Measurements from ENCODE around the gene CCNK. TPM values are rescaled to one million over a fixed set of nuclear protein-coding genes. Genes with fewer than 3 reads are reported as not detected.

Gene CCNK
- total RNA-seq, 1 donor from 2014 or later, result 66.2 TPM

GRCh38 chr14:99514552-99515300, 33.5 kb downstream of the CCNK start:
- TF ChIP-seq, protein P1, sequence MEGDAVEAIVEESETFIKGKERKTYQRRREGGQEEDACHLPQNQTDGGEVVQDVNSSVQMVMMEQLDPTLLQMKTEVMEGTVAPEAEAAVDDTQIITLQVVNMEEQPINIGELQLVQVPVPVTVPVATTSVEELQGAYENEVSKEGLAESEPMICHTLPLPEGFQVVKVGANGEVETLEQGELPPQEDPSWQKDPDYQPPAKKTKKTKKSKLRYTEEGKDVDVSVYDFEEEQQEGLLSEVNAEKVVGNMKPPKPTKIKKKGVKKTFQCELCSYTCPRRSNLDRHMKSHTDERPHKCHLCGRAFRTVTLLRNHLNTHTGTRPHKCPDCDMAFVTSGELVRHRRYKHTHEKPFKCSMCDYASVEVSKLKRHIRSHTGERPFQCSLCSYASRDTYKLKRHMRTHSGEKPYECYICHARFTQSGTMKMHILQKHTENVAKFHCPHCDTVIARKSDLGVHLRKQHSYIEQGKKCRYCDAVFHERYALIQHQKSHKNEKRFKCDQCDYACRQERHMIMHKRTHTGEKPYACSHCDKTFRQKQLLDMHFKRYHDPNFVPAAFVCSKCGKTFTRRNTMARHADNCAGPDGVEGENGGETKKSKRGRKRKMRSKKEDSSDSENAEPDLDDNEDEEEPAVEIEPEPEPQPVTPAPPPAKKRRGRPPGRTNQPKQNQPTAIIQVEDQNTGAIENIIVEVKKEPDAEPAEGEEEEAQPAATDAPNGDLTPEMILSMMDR (conservative IDR thresholded peaks at IDR 0.05), result no peak
- Mint-ChIP-seq H3K27ac (no peak overlapping the region), H3K36me3 (no peaks in the 10 kb centered on the region), H3K4me3 (no peak overlapping the region), H3K9me3 (no peaks in the 10 kb centered on the region), H3K27me3 (no peaks in the 10 kb centered on the region), H3K4me1 (ENCODE audit: unreplicated experiment) (peaks cover 10% of the 10 kb centered on the region)
- DNase-seq (ENCODE audit: extremely low spot score, unreplicated experiment), result no peak

DNA sequence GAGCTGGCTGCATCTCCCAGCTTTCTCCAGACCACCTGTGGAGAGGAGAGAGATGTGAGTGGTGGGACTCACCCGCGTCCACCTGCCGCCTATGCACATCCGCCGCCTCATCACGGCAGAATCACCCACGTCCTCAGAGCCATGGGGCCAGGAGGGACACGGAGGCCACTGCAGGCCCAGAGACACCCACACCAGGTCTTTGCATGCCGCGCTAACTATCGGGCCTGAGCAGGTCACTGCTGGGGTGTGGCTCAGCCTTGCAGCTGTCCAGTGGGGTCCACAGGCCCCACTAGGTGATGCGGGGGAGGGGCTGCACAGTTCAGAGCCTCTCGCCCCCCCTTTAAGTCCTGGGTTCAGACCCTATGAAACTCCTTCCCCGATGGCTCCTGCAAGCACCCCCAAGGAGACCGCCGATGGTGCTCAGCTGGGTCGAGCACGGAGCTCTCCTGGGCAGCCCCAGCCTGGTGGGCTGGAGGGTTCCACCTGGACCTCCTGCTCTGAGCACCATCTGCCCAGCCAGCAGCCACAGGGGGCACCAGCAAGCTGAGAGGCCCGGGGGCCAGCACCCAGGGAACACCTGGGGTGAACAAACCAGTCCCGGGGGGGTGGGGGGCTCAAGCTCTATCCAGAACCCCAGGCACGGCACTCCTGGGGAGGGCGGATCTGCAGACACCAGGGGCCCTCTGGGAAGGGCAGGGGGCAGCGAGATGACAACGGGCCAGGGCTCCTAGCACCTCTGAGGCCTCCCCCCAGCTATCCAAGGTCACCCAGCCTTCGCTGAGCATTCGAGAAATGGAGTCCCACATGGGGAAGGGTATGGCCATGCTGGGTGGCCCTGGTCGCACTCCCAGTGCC, 34.3 kb downstream of the CCNK start:
- H3K36me3 Mint-ChIP-seq, result no peaks in the 10 kb centered on the region
- no peak overlapping the region for H3K27ac Mint-ChIP-seq
- no peak overlapping the region for H3K4me3 Mint-ChIP-seq
- H3K9me3 Mint-ChIP-seq, result no peaks in the 10 kb centered on the region
- DNase-seq (ENCODE audit: extremely low spot score, unreplicated experiment), result no peak
- TF ChIP-seq, protein P1 (conservative IDR thresholded peaks at IDR 0.05), result no peak
- peaks cover 10% of the 10 kb centered on the region for H3K4me1 Mint-ChIP-seq (ENCODE audit: unreplicated experiment)
- no peaks in the 10 kb centered on the region for H3K27me3 Mint-ChIP-seq

GRCh38 chr14:99516156-99516870, 35.1 kb downstream of the CCNK start:
- no peak overlapping the region for H3K27ac Mint-ChIP-seq
- H3K9me3 Mint-ChIP-seq, result no peaks in the 10 kb centered on the region
- no peaks in the 10 kb centered on the region for H3K27me3 Mint-ChIP-seq
- H3K4me1 Mint-ChIP-seq (ENCODE audit: unreplicated experiment), result peaks cover 16% of the 10 kb centered on the region
- H3K36me3 Mint-ChIP-seq, result no peaks in the 10 kb centered on the region
- no peak overlapping the region for H3K4me3 Mint-ChIP-seq
- DNase-seq (ENCODE audit: extremely low spot score, unreplicated experiment), result no peak
- TF ChIP-seq, protein P1 (conservative IDR thresholded peaks at IDR 0.05), result no peak

GRCh38 chr14:99516871-99517642, 35.8 kb downstream of the CCNK start:
- H3K27me3 Mint-ChIP-seq, result no peaks in the 10 kb centered on the region
- H3K4me1 Mint-ChIP-seq (ENCODE audit: unreplicated experiment), result peaks cover 14% of the 10 kb centered on the region
- no peak overlapping the region for H3K4me3 Mint-ChIP-seq
- H3K27ac Mint-ChIP-seq, result no peak overlapping the region
- H3K36me3 Mint-ChIP-seq, result no peaks in the 10 kb centered on the region
- TF ChIP-seq, protein P1 (conservative IDR thresholded peaks at IDR 0.05), result no peak
- no peak for DNase-seq (ENCODE audit: extremely low spot score, unreplicated experiment)
- H3K9me3 Mint-ChIP-seq, result no peaks in the 10 kb centered on the region

Data from type B pancreatic cell (in vitro differentiated cells).